Neuron (in vitro differentiated cells): ENCODE data around the gene BTRC.
A peak's percentile ranks its signal among the peaks of the same experiment; 100 is the strongest.
"Not testable (repeated sequence)": the region's sequence is repeated elsewhere in the genome, so short reads cannot be mapped to it uniquely, and the experiment has no call there.

Experiments used
- H2AFZ ChIP-seq: one replicate; pipeline ENCODE4 v1.6.1; 2013; ENCODE audit warnings: low read depth, mild to moderate bottlenecking, inconsistent platforms, low read length, moderate library complexity
- H3K27me3 ChIP-seq: one replicate; pipeline ENCODE4 v1.6.1; 2013; ENCODE audit warnings: low read length; ENCODE audit not compliant: insufficient read depth
- H3K36me3 ChIP-seq: one replicate; pipeline ENCODE4 v1.6.1; 2013; ENCODE audit warnings: low read length; ENCODE audit not compliant: insufficient read depth
- H3K4me1 ChIP-seq: one replicate; pipeline ENCODE4 v1.6.1; 2013; ENCODE audit warnings: low read length; ENCODE audit not compliant: insufficient read depth
- H3K4me3 ChIP-seq: 2 replicates; pipeline ENCODE4 v1.5.1; 2013; ENCODE audit warnings: mild to moderate bottlenecking, low read length, moderate library complexity
- H3K9me3 ChIP-seq: one replicate; pipeline ENCODE4 v1.6.1; 2013; ENCODE audit warnings: low read length

The BTRC gene

GRCh38 chr10:101353692-101354327 is at the start of gene BTRC:
TSS of gene BTRC (plus strand) at chr10:101354165. CDS start at chr10:101354181, 16 bp downstream.
- Histone ChIP-seq H3K4me1 (peaks cover 11% of the 10 kb centered on the region), H2AFZ (peak within 1 kb of the TSS; percentile 88), H3K9me3 (no peaks in the 10 kb centered on the region), H3K36me3 (peaks cover 4% of the 10 kb centered on the region), H3K27me3 (peaks cover 1% of the 10 kb centered on the region), H3K4me3 (peak within 1 kb of the TSS; percentile 88)

GRCh38 chr10:101304316-101304715 is 49.6 kb upstream of the BTRC start:
- Histone ChIP-seq H3K36me3 (no peaks in the 10 kb centered on the region), H3K4me3 (no peak overlapping the region), H3K9me3 (no peaks in the 10 kb centered on the region), H3K4me1 (no peaks in the 10 kb centered on the region), H2AFZ (no peak overlapping the region), H3K27me3 (peaks cover 70% of the 10 kb centered on the region)

- peaks cover 68% of the 10 kb centered on the region for H3K27me3 ChIP-seq
- no peaks in the 10 kb centered on the region for H3K36me3 ChIP-seq
- no peaks in the 10 kb centered on the region for H3K4me1 ChIP-seq
- H2AFZ ChIP-seq, result no peak overlapping the region
- no peaks in the 10 kb centered on the region for H3K9me3 ChIP-seq
- H3K4me3 ChIP-seq, result no peak overlapping the region
Observed at GRCh38 chr10:101305320-101306241, 48.4 kb upstream of the BTRC start.

- H3K9me3 ChIP-seq, result no peaks in the 10 kb centered on the region
- H3K4me3 ChIP-seq, result no peak overlapping the region
- H3K4me1 ChIP-seq, result no peaks in the 10 kb centered on the region
- H3K27me3 ChIP-seq, result peaks cover 69% of the 10 kb centered on the region
- no peak overlapping the region for H2AFZ ChIP-seq
- H3K36me3 ChIP-seq, result no peaks in the 10 kb centered on the region
Observed at GRCh38 chr10:101308051-101308450, 45.9 kb upstream of the BTRC start.

- Histone ChIP-seq H3K9me3 (no peaks in the 10 kb centered on the region), H3K36me3 (no peaks in the 10 kb centered on the region), H3K4me1 (no peaks in the 10 kb centered on the region), H3K27me3 (peaks cover 51% of the 10 kb centered on the region), H3K4me3 (no peak overlapping the region), H2AFZ (no peak overlapping the region)
Observed at GRCh38 chr10:101310529-101311184, 43.3 kb upstream of the BTRC start.

- Histone ChIP-seq H3K9me3 (no peaks in the 10 kb centered on the region), H2AFZ (no peak overlapping the region), H3K4me1 (no peaks in the 10 kb centered on the region), H3K27me3 (peaks cover 45% of the 10 kb centered on the region), H3K4me3 (no peak overlapping the region), H3K36me3 (no peaks in the 10 kb centered on the region)
Observed at GRCh38 chr10:101311185-101312066, 42.5 kb upstream of the BTRC start.

- peaks cover 43% of the 10 kb centered on the region for H3K27me3 ChIP-seq
- H3K4me3 ChIP-seq, result no peak overlapping the region
- no peaks in the 10 kb centered on the region for H3K36me3 ChIP-seq
- no peak overlapping the region for H2AFZ ChIP-seq
- H3K4me1 ChIP-seq, result peaks cover 14% of the 10 kb centered on the region
- no peaks in the 10 kb centered on the region for H3K9me3 ChIP-seq
Observed at GRCh38 chr10:101319241-101319915, 34.6 kb upstream of the BTRC start.

GRCh38 chr10:101321073-101321472 is 32.9 kb upstream of the BTRC start:
- Histone ChIP-seq H3K4me1 (peaks cover 14% of the 10 kb centered on the region), H3K9me3 (no peaks in the 10 kb centered on the region), H3K27me3 (peaks cover 47% of the 10 kb centered on the region), H3K36me3 (no peaks in the 10 kb centered on the region), H3K4me3 (no peak overlapping the region), H2AFZ (no peak overlapping the region)

- Histone ChIP-seq H3K9me3 (no peaks in the 10 kb centered on the region), H3K4me1 (peaks cover 14% of the 10 kb centered on the region), H2AFZ (no peak overlapping the region), H3K4me3 (no peak overlapping the region), H3K36me3 (no peaks in the 10 kb centered on the region), H3K27me3 (peaks cover 43% of the 10 kb centered on the region)
Observed at GRCh38 chr10:101322266-101323108, 31.5 kb upstream of the BTRC start.

- Histone ChIP-seq H2AFZ (no peak overlapping the region), H3K27me3 (peaks cover 35% of the 10 kb centered on the region), H3K4me3 (no peak overlapping the region), H3K36me3 (no peaks in the 10 kb centered on the region), H3K9me3 (peaks cover 2% of the 10 kb centered on the region), H3K4me1 (peaks cover 14% of the 10 kb centered on the region)
Observed at GRCh38 chr10:101323495-101323894, 30.5 kb upstream of the BTRC start.

- not testable (repeated sequence) for H2AFZ ChIP-seq, H3K9me3 ChIP-seq, H3K36me3 ChIP-seq, H3K4me3 ChIP-seq
- H3K4me1 ChIP-seq, result peaks cover 17% of the 10 kb centered on the region
- H3K27me3 ChIP-seq, result peaks cover 27% of the 10 kb centered on the region
Observed at GRCh38 chr10:101327454-101327853, 26.5 kb upstream of the BTRC start.
